Adrenal gland (tissue), 12 donors: Measurements from ENCODE around the gene S100A11. TPM values are rescaled to one million over a fixed set of nuclear protein-coding genes. Genes with fewer than 3 reads are reported as not detected.

ENCODE experiments used
- DNase-seq, 7 donors: peaks; one replicate each; pipeline ENCODE4 v3.0.0-alpha.2; 2019 to 2020
- H3K27ac ChIP-seq, 5 donors: fragments of 200-600 bp; sonication (generic) in 4 of 5; 1 replicate in 3 of 5; 2 replicates in 2 of 5; pipeline versions ENCODE4 v1.5.1 to v1.8.0; 2016 to 2020; ENCODE audit warnings: mild to moderate bottlenecking in 1 of 5
- H3K27me3 ChIP-seq: fragments of 200-600 bp; 2 replicates; pipeline ENCODE4 v1.8.0; 2021
- H3K36me3 ChIP-seq, 2 donors: fragments of 200-600 bp; replicated peaks in 1 of 2; 1 replicate in 1 of 2; 2 replicates in 1 of 2; pipeline versions ENCODE4 v1.5.1 to v1.8.0; 2018 to 2022
- H3K4me1 ChIP-seq, 2 donors: fragments of 200-600 bp; replicated peaks in 1 of 2; 1 replicate in 1 of 2; 2 replicates in 1 of 2; pipeline versions ENCODE4 v1.5.1 to v1.8.0; 2018 to 2021
- H3K4me3 ChIP-seq, 4 donors: fragments of 200-600 bp; sonication (generic) in 3 of 4; one replicate each; pipeline ENCODE4 v1.5.1; 2016 to 2018
- H3K9me3 ChIP-seq, 3 donors: fragments of 200-600 bp; sonication (generic) in 1 of 3; replicated peaks in 1 of 3; 1 replicate in 2 of 3; 2 replicates in 1 of 3; pipeline versions ENCODE4 v1.5.1 to v1.8.0; 2016 to 2021
- POLR2A ChIP-seq, 2 donors: fragments of 450-650 bp; IDR thresholded peaks; one replicate each; pipeline ENCODE4 v1.6.1; 2017; ENCODE audit warnings: antibody characterized with exemption in 2 of 2, mild to moderate bottlenecking in 2 of 2, moderate library complexity in 1 of 2
- WGBS, 4 donors: extraction: QIAGEN DNeasy Blood & Tissue Kit in 2 of 4; methylation state at CpG; one replicate each; pipeline versions ENCODE4 v1.1.5 to v1.1.7; 2013 to 2017; 5-methylcytosine and 5-hydroxymethylcytosine counted together
- intact Hi-C, 2 donors: fragments of 100-400 bp; cut with DNase I; formaldehyde crosslinking; loops; one replicate each; pipeline versions ENCODE4 v1.14.1 to v1.15.0; 2022 to 2023
- polyA plus RNA-seq, 3 donors: library from polyadenylated mRNA; stranded (reverse); fragments of 200-250 nt in 2 of 3; fragments of 350-450 nt in 1 of 3; fragmentation: Illumina TruSeq in 1 of 3; extraction: RNeasy Lipid Tissue Mini Kit (QIAGEN cat#74804) in 1 of 3; gene quantifications; one replicate each; pipeline ENCODE4 v1.2.3, GENCODE V29; 2013 to 2014
- total RNA-seq, 9 donors: library from RNA; depleted of rRNA in 4 of 9; stranded (reverse); fragments of >200 nt in 4 of 9; fragments of 120-200 nt in 1 of 9; fragmentation: NEBNext Ultra II Directional in 1 of 9; extraction: Animal tissue kit (Norgen Biotek cat#: 25700) in 1 of 9; gene quantifications; one replicate each; pipeline versions ENCODE4 v1.1.0 to v1.2.4, GENCODE V29; 2013 to 2023
- TF ChIP-seq, protein P1 (sequence below), 6 experiments: fragments of 450-650 bp in 4 of 6; fragments of 200-600 bp in 2 of 6; sonication (generic) in 1 of 6; IDR thresholded peaks; 1 replicate in 5 of 6; 2 replicates in 1 of 6; pipeline versions ENCODE4 v1.5.1 to v1.8.0; 2016 to 2021; ENCODE audit warnings: antibody characterized with exemption in 6 of 6, mild to moderate bottlenecking in 2 of 6, moderate library complexity in 1 of 6
- donor health status: healthy with polysubstance abuse.
- donor health status: Bipolar disorder and iron deficiency.
- donor health status: DM: yes; HTN: yes; CAD: no.
- donor health status: DM: no; HTN: no; CAD: no.
- donor health status: DM: no; HTN: no; CAD: no.
- donor health status: DM: yes; HTN: yes; CAD: no.

Gene S100A11
- total and polyA plus RNA-seq, 12 donors = 66.8 to 1,160 (median 156) TPM

DNA sequence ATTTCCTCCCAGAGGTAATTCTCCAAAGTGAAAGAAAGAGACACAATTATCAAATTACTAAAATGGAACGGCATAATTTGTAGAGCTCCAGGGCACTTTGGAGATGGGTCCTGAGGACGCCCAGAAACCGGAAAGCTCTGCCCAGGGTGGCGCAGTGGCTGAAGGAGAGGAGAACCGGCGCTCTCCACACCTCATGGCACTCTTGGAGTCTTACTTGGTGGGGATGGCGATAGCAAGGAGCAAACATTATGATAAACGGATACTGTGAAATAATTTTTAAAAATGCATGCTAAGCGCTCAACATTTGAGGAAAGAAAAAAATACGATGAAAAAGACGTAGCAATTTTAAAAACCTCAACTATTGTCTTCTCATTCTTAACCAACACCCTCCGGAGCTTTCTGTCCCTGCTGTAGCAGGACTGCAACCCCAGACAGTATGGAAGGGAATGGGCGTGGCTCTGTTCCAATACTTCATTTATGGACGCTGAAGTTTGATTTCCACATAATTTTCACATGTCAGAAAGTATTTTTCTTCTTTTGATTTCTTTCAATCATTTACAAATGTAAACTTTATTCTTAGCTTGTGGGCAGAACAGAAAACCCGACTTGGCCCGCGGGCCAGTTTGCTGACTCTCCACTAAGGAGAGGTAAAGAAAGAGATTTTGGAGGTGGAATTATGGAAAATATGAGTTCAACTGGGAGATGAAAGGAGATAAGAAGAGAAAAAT lies 1.1 kb downstream of the S100A11 start:
- no peak for DNase-seq
- Histone ChIP-seq H3K4me3 (peak overlapping the region; percentile 4 to 77 (median 41)), H3K4me1 (peaks cover 7 to 25% of the 10 kb centered on the region in 2 donors), H3K27ac (peak overlapping the region in 4 of 5 donors; percentile 67 to 90 (median 82)), H3K27me3 (no peaks in the 10 kb centered on the region), H3K36me3 (peaks cover 0 to 26% of the 10 kb centered on the region in 2 donors), H3K9me3 (no peaks in the 10 kb centered on the region)
- TF ChIP-seq, protein P1, sequence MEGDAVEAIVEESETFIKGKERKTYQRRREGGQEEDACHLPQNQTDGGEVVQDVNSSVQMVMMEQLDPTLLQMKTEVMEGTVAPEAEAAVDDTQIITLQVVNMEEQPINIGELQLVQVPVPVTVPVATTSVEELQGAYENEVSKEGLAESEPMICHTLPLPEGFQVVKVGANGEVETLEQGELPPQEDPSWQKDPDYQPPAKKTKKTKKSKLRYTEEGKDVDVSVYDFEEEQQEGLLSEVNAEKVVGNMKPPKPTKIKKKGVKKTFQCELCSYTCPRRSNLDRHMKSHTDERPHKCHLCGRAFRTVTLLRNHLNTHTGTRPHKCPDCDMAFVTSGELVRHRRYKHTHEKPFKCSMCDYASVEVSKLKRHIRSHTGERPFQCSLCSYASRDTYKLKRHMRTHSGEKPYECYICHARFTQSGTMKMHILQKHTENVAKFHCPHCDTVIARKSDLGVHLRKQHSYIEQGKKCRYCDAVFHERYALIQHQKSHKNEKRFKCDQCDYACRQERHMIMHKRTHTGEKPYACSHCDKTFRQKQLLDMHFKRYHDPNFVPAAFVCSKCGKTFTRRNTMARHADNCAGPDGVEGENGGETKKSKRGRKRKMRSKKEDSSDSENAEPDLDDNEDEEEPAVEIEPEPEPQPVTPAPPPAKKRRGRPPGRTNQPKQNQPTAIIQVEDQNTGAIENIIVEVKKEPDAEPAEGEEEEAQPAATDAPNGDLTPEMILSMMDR (IDR thresholded peaks at IDR 0.05) = no peak
- no peak for TF ChIP-seq POLR2A (IDR thresholded peaks at IDR 0.05)
- 48 to 52% (median 49%) methylated on average over 17 of the region's 17 CpGs for WGBS, 4 donors
- intact Hi-C loops = no loop called here

DNA sequence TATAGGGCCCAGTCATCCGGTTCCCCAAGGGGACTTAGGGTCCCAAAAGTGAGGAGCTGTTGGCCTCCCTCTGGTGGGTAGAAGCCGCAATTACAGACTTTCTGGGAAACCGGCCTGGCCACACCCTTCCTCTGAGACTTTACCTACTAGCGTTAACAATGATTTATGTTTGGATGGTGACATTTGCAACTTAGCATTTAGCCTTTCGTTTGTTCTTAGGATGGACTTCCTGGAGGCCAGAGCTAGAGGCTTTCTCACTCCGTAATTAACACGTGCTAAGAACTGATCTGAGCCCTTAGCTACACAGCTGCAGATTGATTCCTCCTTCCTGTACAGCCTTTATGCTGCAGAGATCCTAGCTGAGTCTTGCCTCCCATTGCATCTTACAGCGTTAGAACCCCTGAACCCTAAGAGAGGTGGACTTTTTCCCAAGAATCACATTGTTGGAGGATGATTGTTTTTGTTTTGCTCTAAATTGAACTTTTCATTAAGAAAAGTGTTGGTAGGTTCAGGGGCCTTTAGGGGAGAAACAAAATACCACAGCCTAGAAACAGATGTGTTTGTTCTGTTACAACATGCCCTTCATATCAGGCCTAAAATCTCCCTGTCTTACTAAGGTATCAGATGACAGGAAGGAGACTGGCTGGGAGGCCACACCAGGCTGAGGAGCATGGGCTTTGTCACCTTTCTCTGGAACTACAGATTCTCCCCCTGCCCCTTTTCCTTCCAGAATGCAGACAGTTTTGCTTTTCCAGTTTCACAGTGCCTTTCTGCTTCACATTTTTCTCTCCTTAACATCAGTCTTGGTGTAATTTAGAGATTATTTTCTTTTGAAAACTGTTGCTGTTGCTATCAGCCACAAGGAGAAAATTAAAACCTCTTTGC lies 1.9 kb downstream of the S100A11 start:
- Histone ChIP-seq H3K4me1 (peaks cover 7 to 25% of the 10 kb centered on the region in 2 donors), H3K27me3 (no peaks in the 10 kb centered on the region), H3K27ac (peak overlapping the region in 3 of 5 donors; percentile 19 to 88 (median 51)), H3K36me3 (peaks cover 0 to 26% of the 10 kb centered on the region in 2 donors), H3K4me3 (peak overlapping the region in 2 of 4 donors; percentile 40 to 77), H3K9me3 (no peaks in the 10 kb centered on the region)
- intact Hi-C loops = no loop called here
- 34 to 62% (median 40%) methylated on average over 8 of the region's 8 CpGs for WGBS, 4 donors
- TF ChIP-seq, protein P1 (IDR thresholded peaks at IDR 0.05) = peak; percentile 3 to 56 (median 34)
- no peak for TF ChIP-seq POLR2A (IDR thresholded peaks at IDR 0.05)
- peak in 2 of 7 donors; percentile 20 to 23 for DNase-seq

DNA sequence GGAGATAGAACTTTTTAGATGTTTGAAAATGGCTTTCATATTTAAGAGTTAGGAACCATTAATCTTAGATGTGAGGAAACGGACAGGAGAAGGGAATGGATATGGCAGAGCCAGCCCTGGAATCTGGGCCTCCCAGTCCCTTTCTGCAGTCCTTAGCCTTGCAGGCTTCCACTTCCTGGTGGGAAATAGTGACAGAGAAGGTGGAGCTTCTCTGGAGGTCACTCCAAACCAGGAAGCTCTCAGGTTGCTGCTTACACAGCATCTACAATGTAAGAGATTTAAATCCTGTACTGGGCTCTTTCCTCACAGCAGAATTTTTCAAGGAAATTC lies 2.5 kb downstream of the S100A11 start:
- Histone ChIP-seq H3K4me3 (peak overlapping the region in 1 of 4 donors; percentile 77), H3K27ac (peak overlapping the region in 2 of 5 donors; percentile 33 to 51)
- intact Hi-C loops = no loop called here

DNA sequence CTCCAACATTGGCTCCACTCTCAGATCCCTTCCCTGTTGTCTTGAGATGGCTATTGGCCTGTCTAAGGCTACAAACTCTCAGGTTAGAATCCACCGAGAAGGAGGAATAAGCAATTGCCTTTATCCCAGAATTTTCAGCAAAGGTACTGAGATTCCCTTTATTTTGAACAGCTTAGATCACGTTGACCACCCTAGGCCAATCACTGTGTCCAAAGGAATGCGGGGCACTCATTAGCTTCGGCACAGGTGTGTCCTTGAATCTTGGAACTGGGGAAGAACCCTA lies 6.9 kb downstream of the S100A11 start:
- Histone ChIP-seq H3K4me1 (peaks cover 3 to 13% of the 10 kb centered on the region in 2 donors), H3K4me3 (no peak overlapping the region), H3K27ac (no peak overlapping the region), H3K9me3 (no peaks in the 10 kb centered on the region), H3K36me3 (peaks cover 0 to 26% of the 10 kb centered on the region in 2 donors), H3K27me3 (no peaks in the 10 kb centered on the region)
- TF ChIP-seq, protein P1 (IDR thresholded peaks at IDR 0.05) = no peak
- TF ChIP-seq POLR2A (IDR thresholded peaks at IDR 0.05) = no peak
- DNase-seq = no peak
- intact Hi-C loops = no loop called here
- 87 to 96% (median 91%) methylated on average over 4 of the region's 4 CpGs for WGBS, 4 donors

More for the DNA sequence above, 2.5 kb downstream of the S100A11 start:
- H3K9me3 ChIP-seq = no peaks in the 10 kb centered on the region
- H3K36me3 ChIP-seq = peaks cover 0 to 26% of the 10 kb centered on the region in 2 donors
- H3K27me3 ChIP-seq = no peaks in the 10 kb centered on the region
- TF ChIP-seq POLR2A (IDR thresholded peaks at IDR 0.05) = no peak
- TF ChIP-seq, protein P1 (IDR thresholded peaks at IDR 0.05) = peak in 1 of 6 experiments; percentile 25
- peaks cover 7 to 25% of the 10 kb centered on the region in 2 donors for H3K4me1 ChIP-seq
- WGBS, 4 donors = 58 to 82% (median 65%) methylated on average over 1 of the region's 1 CpG
- no peak for DNase-seq
